ENCODE data around the gene MCF2L.

DNA sequence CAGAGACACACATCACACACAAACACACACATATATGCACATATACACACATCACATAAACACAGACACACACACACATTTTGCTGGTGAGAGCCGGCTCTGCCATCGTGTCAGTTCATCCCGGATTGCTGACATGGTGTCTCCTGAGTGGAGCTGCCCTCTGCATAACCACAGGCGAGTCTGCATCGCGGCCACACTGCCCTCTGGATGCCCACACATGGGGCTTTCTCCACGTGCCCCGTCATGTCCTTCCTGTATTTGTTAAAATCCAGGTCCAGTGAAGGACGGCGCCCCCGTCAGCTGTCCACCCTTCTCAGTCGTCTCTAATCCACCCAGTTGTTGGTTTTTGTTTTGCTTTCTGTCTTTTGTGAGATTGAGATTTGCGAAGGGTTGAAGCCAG lies 84.0 kb downstream of the MCF2L start:
- no peak for TF ChIP-seq EZH2phosphoT487 (IDR thresholded peaks at IDR 0.05; ENCODE audit: borderline replicate concordance, low read depth, low read length)
- TF ChIP-seq, protein P1, sequence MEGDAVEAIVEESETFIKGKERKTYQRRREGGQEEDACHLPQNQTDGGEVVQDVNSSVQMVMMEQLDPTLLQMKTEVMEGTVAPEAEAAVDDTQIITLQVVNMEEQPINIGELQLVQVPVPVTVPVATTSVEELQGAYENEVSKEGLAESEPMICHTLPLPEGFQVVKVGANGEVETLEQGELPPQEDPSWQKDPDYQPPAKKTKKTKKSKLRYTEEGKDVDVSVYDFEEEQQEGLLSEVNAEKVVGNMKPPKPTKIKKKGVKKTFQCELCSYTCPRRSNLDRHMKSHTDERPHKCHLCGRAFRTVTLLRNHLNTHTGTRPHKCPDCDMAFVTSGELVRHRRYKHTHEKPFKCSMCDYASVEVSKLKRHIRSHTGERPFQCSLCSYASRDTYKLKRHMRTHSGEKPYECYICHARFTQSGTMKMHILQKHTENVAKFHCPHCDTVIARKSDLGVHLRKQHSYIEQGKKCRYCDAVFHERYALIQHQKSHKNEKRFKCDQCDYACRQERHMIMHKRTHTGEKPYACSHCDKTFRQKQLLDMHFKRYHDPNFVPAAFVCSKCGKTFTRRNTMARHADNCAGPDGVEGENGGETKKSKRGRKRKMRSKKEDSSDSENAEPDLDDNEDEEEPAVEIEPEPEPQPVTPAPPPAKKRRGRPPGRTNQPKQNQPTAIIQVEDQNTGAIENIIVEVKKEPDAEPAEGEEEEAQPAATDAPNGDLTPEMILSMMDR (conservative IDR thresholded peaks at IDR 0.05; ENCODE audit: low read length), result no peak

Measured in OCI-LY7 (cell line).